Measurements from ENCODE around the gene UGT2B7. TPM values are rescaled to one million over a fixed set of nuclear protein-coding genes. Genes with fewer than 3 reads are reported as not detected.
"Not testable (repeated sequence)": the region's sequence is repeated elsewhere in the genome, so short reads cannot be mapped to it uniquely, and the experiment has no call there.

UGT2B7 gene
- total RNA-seq, result 15.7 TPM

- no peak for DNase-seq (ENCODE audit: low spot score)
Measured at GRCh38 chr4:69096111-69096656, at the start of gene UGT2B7. UGT2B7 (plus strand) TSS chr4:69096474; CDS start chr4:69096521, 47 bp downstream.

DNA sequence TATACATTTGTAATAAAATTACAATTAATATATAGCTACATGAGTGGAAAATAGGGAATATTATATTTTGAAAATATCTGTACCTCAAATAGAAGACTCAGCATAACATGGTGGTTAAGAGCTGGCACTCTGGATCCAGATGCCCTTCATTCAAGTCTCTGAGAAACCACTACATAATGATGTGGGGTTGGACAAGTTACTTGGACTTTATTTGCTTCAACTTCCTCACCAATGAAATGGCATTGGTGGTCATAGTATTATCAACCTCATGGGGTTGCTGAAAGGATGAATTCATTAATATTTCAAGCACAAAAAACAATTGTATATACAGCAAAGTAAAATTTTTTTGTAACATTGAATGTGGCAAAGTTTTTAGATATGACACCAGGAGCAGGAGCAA is 46.4 kb upstream of the UGT2B7 start:
- no peak for DNase-seq (ENCODE audit: low spot score)

- DNase-seq (ENCODE audit: low spot score), result not testable (repeated sequence)
Measured at GRCh38 chr4:69050853-69051575, 45.3 kb upstream of the UGT2B7 start.

DNA sequence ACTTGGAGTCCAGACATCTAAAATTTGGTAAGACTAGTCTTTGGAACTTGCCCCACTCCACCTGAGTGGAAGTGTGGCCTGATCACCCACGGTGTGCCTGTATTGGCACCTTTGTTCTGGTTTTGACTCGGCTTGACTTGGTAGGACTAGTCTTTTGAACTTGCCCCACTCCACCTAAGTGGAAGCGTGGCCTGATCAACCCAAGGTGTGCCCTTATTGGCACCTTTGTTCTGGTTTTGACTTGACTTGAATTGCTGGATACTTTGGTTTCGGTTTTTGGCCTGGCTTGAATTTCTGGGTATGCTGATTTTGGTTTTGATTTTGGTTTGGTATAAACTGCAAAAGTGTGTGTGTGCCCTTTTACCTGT is 44.7 kb upstream of the UGT2B7 start:
- no peak for DNase-seq (ENCODE audit: low spot score)

DNA sequence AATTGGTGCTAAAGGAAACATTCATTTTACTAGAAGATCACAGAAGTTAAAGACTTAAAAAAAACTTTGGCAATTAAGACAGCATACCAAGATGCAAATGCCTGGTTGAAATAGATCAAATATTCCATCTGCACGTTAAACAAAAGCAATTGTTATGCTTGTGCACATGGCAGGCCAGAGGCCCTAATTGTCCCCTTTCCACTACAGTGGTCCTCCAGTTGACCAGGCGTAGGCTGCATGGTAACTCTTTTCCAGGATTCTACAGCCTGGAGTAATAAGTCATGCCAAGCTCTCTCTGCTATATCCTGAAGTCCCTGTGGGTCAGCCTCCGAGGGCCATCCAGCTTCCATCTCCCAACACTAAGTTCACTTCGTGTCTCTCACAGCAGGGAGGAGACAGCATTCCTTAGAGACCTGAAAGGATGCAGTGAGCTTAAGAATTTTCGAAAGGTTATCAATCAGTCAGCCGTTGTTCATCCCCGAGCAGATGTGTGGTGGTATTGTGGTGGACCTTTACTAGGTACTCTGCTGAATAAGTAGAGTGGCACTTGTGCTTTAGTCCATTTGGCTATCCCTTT is 42.9 kb upstream of the UGT2B7 start:
- DNase-seq (ENCODE audit: low spot score), result not testable (repeated sequence)

- DNase-seq (ENCODE audit: low spot score), result not testable (repeated sequence)
Measured at GRCh38 chr4:69054033-69054432, 42.2 kb upstream of the UGT2B7 start.

GRCh38 chr4:69054578-69055200 is 41.6 kb upstream of the UGT2B7 start:
- DNase-seq (ENCODE audit: low spot score), result no peak

DNA sequence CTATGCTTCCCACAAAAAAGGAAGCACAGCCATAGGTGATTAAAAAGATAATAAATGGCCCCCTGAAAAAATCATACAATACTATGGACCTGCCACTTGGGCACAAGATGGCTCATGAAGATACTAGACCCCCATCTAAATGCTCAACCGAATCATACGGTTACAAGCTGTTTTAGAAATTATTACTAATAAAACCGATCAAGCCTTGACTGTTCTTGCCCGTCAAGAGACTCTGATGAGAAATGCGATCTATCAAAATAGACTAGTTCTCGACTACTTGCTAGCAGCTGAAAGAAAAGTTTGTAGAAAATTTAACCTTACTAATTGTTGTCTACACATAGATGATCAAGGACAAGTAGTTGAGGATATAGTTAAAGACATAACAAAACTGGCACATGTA is 40.1 kb upstream of the UGT2B7 start:
- DNase-seq (ENCODE audit: low spot score), result no peak

DNA sequence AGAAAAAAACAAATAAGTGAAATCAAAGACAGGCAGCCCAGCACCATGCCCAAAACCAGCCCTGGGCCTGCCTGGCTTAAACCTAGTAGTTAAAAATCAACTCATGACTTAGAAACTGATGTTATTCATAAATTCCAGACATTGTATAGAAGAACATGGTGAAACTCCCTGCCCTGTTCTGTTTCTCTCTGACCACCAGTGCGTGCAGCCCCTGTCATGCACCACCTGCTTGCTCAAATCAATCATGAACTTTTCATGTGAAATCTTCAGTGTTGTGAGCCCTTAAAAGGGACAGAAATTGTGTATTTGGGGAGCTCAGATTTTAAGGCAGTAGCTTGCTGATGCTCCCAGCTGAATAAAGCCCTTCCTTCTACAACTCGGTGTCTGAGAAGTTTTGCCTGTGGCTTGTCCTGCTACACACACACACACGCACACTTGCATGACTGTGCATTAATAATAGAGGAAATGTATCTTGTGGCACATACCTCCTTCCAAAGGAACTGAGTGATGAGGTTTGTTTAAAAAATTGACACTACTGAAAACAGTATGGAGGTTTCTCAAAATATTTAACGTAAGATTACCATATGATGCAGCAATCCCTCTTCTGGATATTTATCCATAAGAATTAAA is 39.2 kb upstream of the UGT2B7 start:
- no peak for DNase-seq (ENCODE audit: low spot score)

DNA sequence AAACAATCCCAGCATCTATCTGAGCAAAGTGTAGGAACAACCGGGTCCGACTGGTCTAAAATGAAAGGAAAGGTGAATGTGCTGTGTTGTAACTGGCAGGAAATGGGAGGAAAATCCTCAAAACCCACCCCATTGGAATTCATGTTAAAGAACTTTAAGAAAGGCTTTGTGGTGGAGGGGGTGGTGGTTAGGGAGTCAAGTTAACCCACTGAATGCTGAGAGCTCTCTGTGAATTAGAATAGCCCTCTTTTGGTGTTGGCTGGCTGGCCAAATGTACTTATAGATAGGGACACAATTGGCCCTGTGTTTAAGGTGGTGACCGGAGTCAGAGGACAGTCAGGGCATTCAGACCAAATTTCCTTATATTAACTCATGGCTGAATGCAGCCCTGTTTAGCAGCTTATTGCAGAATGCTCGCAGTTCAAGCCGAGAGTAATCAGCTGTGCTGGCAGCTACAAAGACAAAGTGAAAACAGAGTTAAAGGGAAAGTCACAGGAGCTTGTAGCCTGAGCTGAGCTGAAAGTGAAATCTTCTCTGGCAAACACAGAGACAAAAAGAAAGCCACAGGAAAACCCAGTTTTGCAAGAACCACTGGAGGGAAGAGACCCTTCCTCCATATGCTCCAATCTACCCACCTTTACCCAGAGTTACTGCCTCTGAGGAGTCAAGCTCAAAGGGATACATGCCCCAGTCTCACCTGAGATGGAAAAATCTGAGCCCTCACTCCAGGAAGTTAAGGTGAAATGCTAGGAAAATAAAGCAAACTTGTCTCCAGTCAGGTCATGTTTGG is 38.5 kb upstream of the UGT2B7 start:
- DNase-seq (ENCODE audit: low spot score), result no peak

- DNase-seq (ENCODE audit: low spot score), result no peak
Measured at GRCh38 chr4:69058410-69059059, 37.7 kb upstream of the UGT2B7 start.

GRCh38 chr4:69060651-69061308 is 35.5 kb upstream of the UGT2B7 start:
- DNase-seq (ENCODE audit: low spot score), result no peak

GRCh38 chr4:69064391-69064790 is 31.9 kb upstream of the UGT2B7 start:
- DNase-seq (ENCODE audit: low spot score), result no peak

GRCh38 chr4:69066945-69067344 is 29.3 kb upstream of the UGT2B7 start:
- DNase-seq (ENCODE audit: low spot score), result no peak

GRCh38 chr4:69069085-69069484 is 27.2 kb upstream of the UGT2B7 start:
- no peak for DNase-seq (ENCODE audit: low spot score)

DNA sequence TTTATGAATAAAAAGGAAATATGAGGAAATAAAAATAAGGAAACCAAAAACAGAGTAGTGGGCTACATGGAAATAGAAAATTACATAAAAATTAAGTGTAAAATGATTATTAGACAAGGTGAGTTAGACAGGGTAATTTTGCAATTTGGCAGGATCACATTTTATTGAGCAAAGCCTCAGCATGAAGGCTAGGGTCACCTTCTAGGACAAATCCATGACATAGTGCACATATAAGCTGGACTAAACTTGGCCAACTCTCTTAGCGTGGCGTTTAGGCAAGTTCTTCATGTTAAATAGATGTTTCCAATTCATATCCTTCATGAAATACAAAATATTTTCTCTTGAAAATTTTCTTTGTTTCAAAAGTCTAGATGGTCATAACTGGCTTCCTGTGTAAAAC is 25.7 kb upstream of the UGT2B7 start:
- DNase-seq (ENCODE audit: low spot score), result no peak

GRCh38 chr4:69071286-69071685 is 25.0 kb upstream of the UGT2B7 start:
- no peak for DNase-seq (ENCODE audit: low spot score)

DNA sequence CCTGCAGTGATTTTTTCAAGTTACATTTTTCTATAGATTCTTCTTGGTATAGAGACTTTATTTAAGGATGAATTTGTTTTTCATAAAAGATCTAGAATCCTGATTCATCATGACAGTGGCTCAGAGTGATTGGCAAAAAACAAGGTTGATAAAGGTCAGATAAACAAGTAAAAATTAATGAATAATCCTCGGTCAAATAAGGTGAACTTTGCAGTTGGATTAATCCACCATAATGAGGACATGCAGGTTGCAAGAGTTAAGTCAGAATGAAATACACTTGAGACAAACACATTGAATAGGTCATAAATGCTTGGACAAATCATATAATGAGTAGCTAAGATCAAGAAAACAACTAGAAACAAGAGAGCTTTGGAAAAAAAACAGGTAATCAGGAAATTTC is 22.9 kb upstream of the UGT2B7 start:
- DNase-seq (ENCODE audit: low spot score), result no peak

DNA sequence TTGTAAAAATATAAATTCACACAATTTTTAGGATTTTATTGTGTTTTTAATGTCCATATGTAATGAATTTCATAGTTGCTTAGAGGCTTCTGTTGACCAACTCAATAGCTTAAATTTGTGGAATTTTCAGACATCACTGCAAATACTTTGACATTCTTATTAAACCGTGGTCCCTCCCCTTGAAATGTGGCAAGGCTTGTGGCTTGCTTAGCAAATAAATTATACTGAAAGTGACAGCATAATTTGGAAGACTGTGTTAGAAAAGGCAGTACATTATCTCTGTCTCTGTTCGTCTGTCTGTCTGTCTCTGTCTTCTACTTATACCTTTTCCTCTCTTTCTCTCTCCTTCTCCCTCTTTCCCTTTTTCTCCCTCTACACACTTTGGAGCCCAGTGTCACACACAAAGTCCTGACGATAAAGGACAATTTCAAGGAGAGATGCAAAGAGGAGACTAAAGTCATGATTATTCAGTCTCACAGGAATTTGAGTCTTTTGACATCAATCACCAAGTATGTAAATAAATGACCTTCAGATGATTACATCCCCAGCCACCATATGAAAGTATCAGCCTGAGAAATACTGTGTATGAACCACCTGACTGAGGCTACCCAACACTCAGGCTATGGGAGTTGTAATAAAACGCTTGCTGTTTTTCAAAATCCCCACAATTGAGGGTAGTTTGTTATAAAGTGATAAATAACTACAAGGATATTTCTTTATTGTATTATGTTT is 21.0 kb upstream of the UGT2B7 start:
- DNase-seq (ENCODE audit: low spot score), result no peak

DNA sequence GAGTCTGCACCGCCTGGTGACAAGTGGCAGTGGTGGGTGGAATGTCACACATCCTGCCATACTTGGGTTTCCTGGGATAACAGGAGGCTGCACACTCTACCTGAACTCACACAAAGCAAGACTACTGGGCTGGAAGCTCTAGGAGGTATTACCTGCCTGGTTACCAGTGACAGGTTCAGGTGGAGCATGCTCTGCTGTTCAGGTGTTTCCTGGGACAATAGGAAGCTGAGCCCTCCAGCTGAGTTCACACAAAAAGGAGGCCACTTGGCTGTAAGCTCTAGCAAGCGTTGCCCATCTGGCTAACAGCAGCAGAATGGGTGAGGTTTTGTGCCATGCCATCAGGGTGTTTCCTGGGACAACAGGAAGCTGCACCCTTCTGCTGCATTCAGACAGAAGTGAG is 17.4 kb upstream of the UGT2B7 start:
- no peak for DNase-seq (ENCODE audit: low spot score)
